GM12875 (cell line): ENCODE results near the gene PNMA6E.

Experiments used
- H3K4me3 ChIP-seq: one replicate; pipeline ENCODE4 v1.5.1; 2011; ENCODE audit warnings: low read depth, low read length, control low read depth
- TF ChIP-seq, protein P1 (sequence below): IDR thresholded peaks from 2 replicates; pipeline ENCODE4 v1.5.1; 2011; ENCODE audit warnings: low read depth, mild to moderate bottlenecking, control low read depth, inconsistent platforms, low read length, moderate library complexity, borderline replicate concordance; ENCODE audit not compliant: insufficient read depth

PNMA6E gene

DNA sequence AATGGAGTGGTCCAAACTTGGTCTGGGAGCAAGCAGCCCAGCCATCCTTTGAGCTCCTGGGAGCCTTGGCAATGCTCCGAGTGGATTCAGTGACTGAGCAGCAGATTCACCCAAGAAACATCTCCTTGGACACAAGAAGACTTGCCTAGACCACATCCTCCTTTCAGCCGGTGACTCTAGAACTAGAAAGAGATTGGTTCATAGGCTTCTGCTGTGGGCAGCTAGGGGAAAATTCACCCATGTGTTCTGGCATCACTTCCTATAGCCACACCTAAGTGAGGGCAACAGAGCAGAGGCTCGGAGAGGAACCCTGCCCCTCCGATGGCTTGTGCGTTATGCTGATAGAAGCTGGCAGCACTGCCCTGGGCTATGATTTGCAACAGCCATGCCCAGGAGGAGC lies 51.2 kb downstream of the PNMA6E start:
- H3K4me3 ChIP-seq = no peak overlapping the region
- TF ChIP-seq, protein P1, sequence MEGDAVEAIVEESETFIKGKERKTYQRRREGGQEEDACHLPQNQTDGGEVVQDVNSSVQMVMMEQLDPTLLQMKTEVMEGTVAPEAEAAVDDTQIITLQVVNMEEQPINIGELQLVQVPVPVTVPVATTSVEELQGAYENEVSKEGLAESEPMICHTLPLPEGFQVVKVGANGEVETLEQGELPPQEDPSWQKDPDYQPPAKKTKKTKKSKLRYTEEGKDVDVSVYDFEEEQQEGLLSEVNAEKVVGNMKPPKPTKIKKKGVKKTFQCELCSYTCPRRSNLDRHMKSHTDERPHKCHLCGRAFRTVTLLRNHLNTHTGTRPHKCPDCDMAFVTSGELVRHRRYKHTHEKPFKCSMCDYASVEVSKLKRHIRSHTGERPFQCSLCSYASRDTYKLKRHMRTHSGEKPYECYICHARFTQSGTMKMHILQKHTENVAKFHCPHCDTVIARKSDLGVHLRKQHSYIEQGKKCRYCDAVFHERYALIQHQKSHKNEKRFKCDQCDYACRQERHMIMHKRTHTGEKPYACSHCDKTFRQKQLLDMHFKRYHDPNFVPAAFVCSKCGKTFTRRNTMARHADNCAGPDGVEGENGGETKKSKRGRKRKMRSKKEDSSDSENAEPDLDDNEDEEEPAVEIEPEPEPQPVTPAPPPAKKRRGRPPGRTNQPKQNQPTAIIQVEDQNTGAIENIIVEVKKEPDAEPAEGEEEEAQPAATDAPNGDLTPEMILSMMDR = no peak

DNA sequence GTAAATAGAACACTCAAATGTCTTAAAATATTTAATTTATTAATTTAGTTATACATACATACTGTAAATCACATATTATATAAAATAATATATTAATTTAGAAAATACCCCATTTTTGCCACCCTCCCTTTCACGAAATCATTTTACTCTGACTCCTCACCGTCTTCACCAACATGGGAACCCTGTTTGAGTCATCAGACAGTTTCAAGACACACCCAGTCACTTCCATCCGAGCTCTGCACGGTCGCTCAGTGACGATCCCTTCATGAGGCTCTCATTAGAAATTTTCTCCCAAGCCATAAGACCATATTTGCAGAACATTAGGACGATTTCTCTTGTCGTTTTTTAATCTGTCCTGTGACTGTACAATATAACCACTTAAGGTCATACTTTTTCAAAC lies 52.7 kb downstream of the PNMA6E start:
- TF ChIP-seq, protein P1 = no peak
- H3K4me3 ChIP-seq = no peak overlapping the region

DNA sequence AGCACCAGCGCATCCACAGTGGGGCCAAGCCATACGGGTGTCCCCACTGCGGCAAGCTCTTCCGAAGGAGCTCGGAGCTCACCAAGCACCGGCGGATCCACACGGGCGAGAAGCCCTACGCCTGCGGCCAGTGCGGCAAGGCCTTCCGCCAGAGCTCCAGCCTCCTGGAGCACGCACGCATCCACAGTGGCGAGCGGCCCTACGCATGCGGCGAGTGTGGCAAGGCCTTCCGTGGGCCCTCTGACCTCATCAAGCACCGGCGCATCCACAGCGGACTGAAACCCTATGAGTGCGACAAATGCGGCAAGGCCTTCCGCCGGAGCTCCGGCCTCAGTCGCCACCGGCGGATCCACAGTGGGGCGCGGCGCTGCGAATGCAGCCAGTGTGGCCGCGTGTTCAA lies 53.6 kb downstream of the PNMA6E start:
- H3K4me3 ChIP-seq = no peak overlapping the region
- TF ChIP-seq, protein P1 = no peak
